Activated CD4-positive, CD25-positive, alpha-beta regulatory T cell treated with anti-CD3 and anti-CD28 coated beads, Interleukin-2, amount 50 U/mL, for 24 hours (primary cell): ENCODE measurements around the gene ELP5.

Source experiments
- ATAC-seq, 2 donors: fragments of 150-1000 bp; cut with Tn5 transposase; one replicate each; pipeline ENCODE4 v1.10.0; 2021; ENCODE audit warnings: mild to moderate bottlenecking in 1 of 2, moderate library complexity in 1 of 2

The ELP5 gene

DNA sequence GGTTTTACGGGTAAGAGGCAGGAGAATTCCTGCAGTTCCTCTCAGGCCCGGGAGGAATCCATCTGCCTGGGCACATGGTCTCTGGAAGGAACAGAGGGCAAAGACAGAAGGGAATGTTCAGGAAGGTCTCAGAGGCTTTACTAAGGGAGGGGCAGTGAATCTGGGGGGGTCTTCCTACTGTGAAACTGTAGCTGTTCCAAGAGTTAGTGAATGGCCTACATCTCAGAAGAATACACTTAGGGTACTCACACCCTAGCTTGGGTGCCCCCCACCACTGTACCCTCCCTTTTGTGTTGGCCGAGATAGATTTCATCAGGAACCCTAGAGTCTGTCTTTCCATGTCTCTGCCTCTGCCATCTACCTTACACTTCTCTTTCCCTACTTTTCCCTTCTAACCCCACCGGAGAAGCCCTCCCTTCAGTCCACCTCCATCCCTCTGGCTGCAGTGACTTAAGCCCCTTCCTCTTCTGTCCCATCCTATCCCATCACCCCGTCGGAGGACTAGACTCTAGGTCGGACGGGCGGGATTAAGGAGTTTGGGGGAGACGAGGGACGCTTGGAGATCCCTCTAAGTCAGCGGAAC, 32.7 kb upstream of the ELP5 start:
- ATAC-seq = no peak

DNA sequence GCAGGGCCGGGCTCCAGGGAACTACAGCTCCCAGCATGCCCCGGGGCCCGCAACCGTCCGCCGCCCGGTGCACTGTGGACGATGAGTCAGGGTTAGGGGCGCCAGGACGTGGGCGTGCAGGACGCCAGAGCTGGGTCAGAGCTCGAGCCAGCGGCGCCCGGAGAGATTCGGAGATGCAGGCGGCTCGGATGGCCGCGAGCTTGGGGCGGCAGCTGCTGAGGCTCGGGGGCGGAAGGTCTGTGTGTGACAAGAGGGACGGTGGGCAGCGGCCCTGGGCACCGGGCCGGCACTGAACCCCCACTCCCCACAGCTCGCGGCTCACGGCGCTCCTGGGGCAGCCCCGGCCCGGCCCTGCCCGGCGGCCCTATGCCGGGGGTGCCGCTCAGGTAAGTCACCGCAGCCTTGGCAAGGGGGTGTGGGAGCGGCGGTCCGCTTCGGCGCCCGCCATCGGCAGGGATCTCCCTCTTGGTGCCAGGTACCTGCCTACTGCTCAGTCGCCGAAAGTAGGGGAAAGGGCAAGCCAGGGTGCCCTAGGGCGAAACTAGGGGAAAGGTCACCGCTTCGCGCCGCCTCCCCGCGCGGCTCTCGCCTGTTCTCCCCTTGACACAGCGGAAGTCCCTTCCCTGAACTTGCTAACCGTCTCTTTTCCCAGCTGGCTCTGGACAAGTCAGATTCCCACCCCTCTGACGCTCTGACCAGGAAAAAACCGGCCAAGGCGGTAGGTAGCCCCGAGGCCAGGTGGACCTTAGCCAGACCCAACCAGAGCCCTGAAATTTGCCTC, 32.0 kb upstream of the ELP5 start, which contains the start of the genes ACADVL and DLG4:
Gene ACADVL (plus strand): TSS at position 127 of the 781 bp plus-strand sequence. CDS start 47 bp downstream, at position 174.
Gene DLG4 (minus strand): TSS at position 25 of the 781 bp plus-strand sequence.
- ATAC-seq = peak; percentile 77 to 78

DNA sequence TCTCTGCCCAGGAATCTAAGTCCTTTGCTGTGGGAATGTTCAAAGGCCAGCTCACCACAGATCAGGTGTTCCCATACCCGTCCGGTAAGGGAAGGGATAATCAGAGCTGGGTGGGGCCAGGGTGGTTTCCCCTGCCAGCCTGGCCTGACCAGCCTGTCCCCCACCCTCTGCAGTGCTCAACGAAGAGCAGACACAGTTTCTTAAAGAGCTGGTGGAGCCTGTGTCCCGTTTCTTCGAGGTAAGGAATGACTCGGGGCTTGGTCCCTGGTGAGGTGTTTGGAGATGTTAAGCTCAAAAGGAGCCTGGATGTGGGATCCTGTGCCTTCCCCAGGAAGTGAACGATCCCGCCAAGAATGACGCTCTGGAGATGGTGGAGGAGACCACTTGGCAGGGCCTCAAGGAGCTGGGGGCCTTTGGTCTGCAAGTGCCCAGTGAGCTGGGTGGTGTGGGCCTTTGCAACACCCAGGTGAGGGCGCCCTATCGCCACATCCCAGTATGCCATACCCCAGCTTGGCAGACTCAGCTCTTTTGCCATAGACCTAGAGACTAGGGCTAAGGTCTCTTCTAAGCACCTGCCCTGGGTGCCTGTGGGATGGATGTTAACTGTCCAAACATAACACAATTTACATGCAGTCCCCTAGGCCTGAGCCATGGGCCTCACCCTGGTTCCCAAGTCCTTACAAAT, 31.3 kb upstream of the ELP5 start:
- peak; percentile 51 to 54 for ATAC-seq

DNA sequence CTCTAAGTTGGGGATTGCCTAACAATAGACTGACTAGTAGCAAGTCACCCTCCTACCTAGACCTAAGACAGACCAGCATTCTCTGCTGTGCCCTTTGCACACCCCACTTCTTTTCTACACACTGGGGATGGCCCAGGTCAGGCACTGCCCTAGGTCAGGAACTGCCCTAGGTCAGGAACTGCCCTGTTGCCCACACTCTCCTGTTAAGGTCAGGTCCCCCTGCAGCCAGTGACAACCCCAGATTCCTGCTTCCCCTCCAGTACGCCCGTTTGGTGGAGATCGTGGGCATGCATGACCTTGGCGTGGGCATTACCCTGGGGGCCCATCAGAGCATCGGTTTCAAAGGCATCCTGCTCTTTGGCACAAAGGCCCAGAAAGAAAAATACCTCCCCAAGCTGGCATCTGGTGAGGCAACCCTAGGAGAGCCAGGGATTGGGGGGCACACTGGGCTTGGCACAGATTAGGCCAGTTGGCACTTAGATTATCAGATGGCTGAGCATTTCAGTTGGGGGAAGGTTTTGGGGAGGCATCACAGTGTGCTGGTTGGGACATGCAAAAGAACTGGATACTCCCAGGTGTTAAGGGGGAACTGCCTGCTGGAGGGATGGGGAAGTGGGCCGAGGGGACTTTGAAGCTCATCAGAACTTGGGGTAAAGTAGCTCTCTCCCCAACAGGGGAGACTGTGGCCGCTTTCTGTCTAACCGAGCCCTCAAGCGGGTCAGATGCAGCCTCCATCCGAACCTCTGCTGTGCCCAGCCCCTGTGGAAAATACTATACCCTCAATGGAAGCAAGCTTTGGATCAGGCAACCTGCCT, 30.5 kb upstream of the ELP5 start:
- ATAC-seq = no peak

DNA sequence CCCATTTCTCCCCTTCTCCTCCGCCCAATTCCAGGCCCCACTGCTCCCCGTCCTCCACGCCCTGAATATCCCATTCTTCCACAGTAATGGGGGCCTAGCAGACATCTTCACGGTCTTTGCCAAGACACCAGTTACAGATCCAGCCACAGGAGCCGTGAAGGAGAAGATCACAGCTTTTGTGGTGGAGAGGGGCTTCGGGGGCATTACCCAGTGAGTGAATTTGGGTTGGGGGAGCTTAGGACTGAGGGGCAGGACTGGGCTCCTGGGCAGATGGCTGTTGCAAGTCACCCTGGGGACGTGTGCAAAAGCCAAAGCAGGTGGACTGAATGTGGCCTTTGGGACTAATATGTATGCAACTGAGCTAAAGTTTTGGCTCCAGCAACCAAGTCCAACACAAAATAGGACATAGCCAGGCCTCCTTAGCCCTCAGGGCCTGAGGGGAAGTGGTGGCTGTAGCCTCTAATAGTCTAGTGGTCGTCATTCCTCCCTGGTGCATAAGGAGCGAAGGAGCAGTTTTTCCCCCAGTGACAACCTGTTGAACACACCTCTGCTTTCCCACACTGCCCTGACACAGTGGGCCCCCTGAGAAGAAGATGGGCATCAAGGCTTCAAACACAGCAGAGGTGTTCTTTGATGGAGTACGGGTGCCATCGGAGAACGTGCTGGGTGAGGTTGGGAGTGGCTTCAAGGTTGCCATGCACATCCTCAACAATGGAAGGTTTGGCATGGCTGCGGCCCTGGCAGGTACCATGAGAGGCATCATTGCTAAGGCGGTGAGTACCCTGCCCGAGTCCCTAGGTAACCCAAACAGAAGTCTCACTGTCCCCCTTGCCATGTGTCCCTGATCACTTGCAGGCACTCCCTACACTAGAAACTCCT, 29.7 kb upstream of the ELP5 start:
- ATAC-seq = no peak

DNA sequence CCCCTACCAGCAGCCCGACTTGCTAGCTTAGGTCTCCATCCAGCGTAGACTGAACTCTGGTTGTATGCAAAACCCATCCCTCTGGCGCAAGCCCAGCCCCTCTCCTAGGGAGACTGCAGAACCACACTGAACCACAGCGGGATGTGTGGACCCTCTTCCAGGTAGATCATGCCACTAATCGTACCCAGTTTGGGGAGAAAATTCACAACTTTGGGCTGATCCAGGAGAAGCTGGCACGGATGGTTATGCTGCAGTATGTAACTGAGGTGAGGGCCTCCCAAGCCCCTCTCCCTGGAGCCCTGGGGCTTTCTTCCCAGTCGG, 29.1 kb upstream of the ELP5 start:
- ATAC-seq = no peak

DNA sequence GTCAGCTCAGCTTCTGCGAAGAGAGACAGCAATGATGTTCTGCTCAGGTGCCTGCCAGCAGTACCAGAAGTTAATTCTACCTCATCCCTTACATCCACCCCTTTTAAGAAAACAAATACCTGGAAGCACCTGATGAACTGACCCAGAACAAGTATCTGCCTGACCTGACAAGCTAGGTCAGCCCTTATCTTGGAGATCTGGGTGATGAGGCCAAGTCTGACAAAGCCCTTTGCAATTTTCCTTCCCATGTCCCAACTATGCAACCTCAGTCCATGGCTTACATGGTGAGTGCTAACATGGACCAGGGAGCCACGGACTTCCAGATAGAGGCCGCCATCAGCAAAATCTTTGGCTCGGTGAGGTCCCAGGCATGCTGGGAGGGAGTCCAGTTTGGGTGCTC, 28.6 kb upstream of the ELP5 start:
- no peak for ATAC-seq

DNA sequence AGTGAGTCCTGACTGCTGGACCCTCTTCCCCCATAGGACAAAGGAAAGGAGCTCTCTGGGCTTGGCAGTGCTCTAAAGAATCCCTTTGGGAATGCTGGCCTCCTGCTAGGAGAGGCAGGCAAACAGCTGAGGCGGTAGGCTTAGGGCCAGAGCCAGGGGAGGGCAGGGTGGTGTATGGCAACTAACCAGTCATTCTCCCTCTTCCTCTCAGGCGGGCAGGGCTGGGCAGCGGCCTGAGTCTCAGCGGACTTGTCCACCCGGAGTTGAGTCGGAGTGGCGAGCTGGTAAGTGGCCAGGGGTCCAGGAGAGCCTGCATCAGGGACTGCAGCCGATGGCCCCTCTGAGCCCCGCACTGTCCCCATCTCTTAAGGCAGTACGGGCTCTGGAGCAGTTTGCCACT, 27.9 kb upstream of the ELP5 start:
- ATAC-seq = no peak

DNA sequence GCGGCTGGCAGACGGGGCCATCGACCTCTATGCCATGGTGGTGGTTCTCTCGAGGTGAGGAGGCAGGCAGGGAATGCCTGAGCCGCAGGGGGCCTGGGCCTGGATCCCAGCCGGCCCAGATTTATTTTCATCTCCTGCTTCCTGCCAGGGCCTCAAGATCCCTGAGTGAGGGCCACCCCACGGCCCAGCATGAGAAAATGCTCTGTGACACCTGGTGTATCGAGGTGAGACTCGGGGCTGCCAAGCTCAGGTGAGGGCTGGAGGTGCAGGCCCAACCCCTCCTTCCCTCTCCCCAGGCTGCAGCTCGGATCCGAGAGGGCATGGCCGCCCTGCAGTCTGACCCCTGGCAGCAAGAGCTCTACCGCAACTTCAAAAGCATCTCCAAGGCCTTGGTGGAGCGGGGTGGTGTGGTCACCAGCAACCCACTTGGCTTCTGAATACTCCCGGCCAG, 27.3 kb upstream of the ELP5 start:
- ATAC-seq = no peak

DNA sequence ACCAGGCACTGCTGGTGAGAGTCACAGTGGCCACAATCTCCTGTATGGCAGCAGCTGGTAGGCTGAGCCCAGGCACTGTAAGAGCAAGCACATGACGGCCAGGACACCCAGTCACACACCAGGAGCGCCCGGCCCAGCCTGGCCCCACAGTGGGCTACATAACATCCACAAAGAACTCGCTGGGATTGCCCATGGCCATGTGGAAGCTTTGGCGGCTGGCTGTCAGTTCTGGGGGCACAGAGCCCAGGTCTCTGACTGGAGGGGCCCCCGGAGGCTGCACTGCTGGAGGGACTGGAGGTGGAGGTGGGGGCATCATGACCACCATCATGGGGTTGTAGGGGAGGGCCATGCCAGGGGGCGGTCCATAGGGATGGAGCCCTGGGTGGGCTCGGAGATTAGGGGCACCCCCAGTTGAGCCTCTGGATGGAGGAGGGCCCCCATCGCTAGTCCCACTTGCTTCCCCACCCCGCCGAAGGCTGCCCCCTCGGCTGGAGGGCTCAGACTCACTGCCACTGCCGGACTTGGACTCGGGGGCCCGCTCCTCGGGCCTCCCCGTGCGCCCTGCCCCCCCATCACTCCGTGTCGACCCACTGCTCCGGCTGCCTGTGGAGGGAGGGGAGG, 26.2 kb upstream of the ELP5 start:
- no peak for ATAC-seq

DNA sequence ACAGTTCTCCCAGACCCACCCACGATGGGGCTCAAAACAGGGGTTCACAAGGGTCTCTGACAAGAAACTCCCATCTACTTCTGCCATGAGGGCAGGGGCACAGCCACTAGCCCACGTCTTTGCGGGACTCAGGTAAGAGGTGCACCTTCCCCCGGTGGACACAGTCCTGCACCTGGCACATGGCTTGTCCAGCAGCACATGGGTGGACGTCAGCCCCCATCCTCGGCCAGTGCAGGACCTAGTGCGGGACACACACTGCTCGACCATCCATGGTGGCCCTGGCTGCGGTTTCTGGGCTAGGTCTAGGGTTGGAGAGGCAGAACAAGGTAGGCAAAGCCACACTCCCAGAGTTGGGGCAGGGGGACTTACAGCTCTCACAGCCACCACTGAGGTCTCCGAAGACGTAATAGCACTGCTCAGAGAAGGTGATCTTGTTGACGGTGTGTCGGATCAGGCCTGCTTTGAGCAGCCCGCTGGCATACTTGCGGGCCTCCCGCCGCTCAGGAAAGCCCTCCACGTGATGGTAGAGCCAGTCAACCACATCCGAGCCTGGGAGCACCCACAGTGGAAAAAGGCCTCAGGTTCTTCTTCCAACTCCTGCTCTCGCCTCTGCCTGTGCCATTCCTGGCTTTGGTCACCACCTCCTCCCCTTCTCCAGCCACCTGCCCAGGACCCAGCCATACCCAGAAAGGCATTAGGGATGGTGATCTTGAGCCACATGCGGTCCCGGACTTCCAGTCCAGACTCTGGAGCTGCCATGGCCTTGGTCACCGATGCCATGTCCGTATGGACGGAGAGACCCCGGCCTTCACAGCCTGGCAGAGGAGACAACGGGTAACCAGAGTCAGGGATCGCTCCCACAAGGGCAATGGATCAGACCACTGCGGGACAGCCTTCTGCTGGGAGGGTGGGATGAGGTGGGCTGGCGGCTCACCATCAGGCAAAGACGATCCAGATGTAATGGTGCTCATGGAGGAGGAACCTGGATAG, 25.0 kb upstream of the ELP5 start:
- no peak for ATAC-seq

DNA sequence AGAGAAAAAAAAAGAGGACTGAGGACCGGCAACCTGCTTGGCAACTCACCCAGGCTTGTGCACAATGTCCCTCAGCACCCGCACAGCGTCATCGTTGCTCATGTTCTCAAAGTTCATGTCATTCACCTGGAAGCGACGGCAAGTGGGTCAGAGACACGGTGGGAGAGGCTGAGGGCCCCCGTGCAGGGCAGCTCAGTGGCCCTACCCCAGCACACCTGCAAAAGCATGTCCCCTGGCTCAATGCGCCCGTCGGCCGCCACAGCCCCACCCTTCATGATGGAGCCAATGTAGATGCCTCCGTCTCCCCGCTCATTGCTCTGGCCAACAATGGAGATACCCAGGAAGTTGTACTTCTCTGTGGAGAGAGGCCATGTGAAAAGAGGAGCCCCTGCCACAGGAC, 23.1 kb upstream of the ELP5 start:
- ATAC-seq = no peak

DNA sequence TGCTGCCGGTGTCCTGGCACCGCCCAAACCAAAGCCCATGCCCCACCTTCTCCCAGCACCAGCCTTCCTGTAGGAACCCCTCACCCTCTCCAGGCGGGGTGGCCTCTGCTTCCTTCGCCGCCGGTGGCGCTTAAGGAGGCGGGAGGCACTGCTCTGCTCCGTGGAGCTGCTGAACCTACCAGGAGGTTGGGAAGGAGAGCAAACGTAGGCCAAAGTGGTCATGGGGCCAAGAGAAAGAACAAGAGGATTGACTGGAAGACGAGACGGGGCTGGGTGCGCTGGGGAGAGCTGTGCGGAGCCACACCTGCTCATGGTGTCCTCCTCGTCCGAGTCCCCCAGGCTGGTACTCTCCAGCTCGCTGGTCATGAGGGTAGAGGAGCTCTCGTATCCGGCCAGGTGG, 22.5 kb upstream of the ELP5 start:
- no peak for ATAC-seq

DNA sequence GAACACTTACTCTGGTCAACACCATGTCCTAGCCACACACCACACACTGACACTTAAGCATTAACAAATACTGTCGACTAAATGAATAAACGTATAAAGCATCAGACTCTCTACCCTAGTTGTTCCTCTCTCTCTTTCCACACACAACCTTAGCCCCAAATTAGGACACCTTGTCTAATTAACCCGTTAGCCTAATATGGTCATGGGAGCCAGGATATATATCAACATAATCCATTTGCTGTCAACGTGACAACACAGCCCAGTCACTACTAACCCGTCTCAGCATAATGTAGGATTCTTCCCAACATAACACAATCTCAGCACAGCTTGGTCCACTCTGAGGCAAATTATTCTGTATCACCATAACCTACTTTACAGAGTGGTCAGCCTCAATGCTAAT, 19.9 kb upstream of the ELP5 start:
- ATAC-seq = no peak

DNA sequence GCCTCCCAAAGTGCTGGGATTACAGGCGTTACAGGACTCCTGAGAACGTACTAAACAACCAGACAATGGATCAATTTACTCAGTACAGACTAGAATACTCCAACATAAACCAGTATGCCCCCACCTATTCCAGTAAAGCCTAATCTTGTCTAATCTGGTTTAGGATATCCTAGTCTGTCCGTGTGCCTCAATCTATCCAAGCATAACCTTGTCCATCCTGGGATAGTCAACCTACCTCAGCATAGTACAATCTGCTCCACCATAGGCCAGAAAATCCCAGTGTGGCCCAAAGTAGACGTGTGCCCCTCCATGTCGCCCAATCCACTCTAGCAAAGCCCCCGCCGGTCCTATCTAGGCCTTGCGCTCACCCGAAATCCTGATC, 18.3 kb upstream of the ELP5 start:
- ATAC-seq = peak in 1 of 2 donors; percentile 1

DNA sequence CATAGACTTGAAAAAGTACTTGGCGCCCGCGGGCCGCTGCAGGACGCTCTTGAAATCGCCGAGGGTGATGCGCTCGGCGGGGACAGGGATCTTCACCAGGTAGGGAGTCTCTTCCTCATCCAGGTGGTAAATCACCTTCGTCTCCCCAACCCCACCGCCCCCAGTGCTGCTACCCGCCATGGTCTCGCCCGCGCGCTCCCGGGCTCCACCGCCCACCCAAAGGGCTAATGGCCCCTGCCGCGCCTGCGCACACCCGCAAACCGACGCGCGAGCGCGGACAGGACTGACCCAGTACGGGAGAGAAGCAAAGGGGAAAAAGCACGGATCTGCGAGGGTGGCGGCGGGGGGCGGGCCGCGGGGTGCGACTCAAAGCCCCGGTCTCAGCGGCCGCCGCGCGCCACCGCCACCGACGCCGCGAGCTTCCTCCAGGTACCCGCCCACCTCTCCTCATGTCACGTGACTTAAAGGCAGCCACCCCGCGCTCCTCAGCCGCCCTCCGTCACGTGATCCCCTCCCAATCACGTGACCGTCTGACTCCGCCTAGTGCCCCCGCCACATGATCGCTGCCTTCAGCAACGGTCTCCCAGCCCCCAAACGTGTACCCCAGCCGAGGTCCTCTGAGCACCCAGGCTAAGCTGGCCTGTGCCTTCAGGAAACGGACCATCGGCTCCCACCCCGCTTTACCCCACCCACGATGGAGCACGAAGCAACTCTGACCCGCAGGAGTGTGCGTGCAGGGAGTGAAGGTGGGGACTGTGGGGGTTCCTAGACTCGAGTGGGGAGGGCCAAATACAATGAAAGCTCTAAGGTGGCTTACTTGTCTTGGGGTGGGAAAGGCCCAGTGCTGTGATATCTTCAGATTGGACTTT, 17.7 kb upstream of the ELP5 start, which contains the start of gene DVL2:
Gene DVL2 (minus strand): TSS at position 435 of the 869 bp plus-strand sequence. CDS start 255 bp downstream, at position 180.
- peak; percentile 52 to 55 for ATAC-seq

DNA sequence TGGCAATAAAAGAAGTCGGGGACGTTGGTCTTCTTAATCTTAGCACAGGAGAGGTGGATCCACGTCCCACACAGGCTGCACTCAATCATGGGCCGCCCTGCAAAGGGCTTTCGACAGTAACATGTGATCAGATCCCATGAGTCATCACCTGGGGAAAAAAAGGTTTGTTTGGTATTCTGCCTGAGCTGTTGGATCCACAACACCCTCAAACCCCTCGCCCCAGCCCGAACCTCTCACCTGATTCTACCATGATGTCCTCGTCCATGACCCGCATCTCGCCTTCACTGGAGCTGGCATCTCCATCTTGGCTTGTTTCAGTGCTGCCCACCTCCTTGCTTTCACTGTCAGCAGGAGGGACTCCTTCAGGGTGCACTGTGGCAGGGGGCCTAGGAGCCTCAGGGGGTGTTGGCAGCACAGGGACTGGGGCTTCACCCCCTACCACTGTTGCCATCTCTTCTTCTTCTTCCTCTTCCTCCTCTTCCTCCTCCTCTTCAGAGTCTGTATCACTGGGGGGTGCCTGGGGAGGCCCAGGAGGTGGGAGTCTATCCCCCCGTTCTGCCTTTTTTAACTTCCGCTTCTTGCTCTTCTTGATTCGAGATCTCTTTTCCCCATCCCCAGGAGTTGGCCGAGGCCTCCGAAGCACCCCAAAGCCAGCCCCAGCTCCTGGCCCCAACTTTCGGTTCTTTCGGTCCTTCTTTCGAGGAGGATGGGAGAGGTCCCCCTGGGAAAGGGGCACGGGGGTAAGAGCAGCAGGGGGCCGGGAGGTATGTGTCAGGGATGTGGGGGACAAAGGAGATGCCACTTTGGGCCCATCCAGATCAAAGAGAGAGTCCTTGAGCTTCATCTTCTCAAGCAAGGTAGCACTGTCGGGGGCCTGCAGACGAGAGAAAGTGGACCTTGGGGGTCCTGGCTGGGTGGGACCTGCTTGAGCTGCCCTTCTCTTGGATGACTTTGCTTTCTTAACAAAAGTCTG, 16.0 kb upstream of the ELP5 start:
- no peak for ATAC-seq

DNA sequence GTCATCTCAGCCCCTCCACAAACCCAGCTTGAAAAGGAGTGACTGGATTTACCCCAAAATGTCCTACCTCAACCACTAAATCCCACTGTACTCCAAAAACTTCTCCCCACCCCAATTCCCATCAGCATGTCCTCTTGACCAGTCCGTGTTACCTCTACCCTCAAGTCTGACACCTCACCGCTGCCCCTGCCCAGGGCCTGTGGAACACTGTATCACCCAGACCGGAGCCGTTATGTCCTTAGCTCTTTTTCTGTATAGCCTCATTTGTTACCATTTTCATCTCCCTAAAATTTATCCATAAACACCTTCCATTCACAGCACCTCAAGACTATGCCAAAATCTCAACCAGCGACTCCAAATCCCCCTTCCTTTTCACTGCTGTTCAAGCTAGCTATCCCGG, 15.2 kb upstream of the ELP5 start:
- no peak for ATAC-seq
